NCI-H1930 (cell line): ENCODE measurements around the gene SPIN3.
"Not testable (repeated sequence)": the region's sequence is repeated elsewhere in the genome, so short reads cannot be mapped to it uniquely, and the experiment has no call there.

Experiments used
- DNase-seq, 2 experiments: peaks; one replicate each; lab custom pipeline; 2025; lab: John Stamatoyannopoulos, UW

The SPIN3 gene

DNA sequence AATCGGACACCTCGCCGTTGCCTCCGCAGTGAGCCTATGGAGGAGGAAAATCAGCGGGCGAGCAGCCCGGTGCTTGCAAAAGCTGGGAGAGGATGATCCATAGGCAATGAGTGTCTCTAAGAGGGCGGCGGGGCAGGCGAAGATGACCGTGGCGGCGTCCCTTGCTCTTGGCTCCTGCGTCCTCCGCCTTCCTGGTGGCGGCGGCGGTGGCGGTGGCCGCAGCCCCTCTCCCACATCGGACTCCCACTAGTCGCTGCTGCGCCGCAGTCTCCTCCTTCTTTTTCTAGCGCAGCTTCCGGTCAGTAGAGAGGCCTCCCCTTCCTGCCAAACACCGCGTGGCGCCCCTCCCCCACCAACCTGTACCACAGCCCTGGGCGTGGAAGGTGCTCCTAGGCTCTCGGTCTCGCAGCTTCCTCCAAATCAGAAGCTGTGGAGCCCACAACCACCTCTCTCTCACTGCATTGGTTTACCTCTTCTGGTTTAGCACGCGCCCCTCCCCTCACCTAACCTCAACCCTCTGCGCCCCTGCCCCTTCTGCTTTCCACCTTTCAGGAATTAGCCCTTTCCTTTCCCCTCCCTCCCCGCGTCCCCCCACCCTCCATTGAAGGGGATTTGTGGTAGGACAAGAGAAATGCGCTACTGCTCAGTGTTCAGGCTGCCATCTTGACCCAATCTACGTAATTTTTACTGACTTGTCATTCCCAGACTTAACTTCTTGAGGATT lies at the start of gene SPIN3:
TSS of gene SPIN3 (minus strand) at position 271 of the 724 bp plus-strand sequence. CDS start 594 bp downstream, outside the sequence.
- DNase-seq = peak; percentile 71 to 77

DNA sequence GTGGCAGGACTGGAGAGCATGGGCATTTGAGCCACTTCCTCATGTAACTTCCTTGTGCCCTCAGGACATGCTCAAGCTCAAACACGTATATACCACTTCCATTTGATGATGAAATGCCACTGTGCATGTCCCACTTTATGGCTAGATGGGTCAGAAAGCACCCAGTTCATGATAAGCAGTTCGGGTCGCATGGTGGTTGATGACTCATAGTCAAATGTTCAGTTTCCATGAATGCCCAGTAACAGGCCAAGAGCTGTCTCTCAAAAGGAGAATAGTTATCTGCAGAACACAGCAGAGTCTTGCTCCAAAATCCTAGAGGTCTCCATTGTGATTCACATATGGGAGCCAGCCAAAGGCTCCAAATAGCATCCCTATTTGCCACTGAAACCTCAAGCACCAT lies 48.9 kb upstream of the SPIN3 start:
- no peak for DNase-seq

DNA sequence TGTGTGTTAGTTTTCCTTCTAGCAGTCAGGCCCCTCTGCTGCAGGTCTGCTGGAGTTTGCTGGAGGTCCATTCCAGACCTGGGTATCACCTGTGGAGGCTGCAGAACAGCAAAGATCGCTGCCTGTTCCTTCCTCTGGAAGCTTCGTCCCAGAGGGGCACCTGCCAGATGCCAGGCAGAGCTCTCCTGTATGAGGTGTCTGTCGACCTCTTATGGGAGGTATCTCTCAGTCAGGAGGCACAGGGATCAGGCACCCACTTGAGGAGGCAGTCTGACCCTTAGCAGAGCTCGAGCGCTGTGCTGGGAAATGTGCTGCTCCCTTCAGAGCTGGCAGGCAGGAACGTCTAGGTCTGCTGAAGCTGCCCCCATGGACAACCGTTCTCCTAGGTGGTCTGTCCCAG lies 41.9 kb upstream of the SPIN3 start:
- DNase-seq = not testable (repeated sequence)

GRCh38 chrX:56994375-56995270 lies 718 bp downstream of the SPIN3 start:
- DNase-seq = no peak

- no peak for DNase-seq
Measured at GRCh38 chrX:56987741-56988140, 7.6 kb downstream of the SPIN3 start.

GRCh38 chrX:56986138-56986537 lies 9.2 kb downstream of the SPIN3 start:
- DNase-seq = no peak

GRCh38 chrX:56978172-56978571 lies 17.2 kb downstream of the SPIN3 start:
- DNase-seq = peak in 1 of 2 experiments; percentile 8

GRCh38 chrX:56975611-56976010 lies 19.7 kb downstream of the SPIN3 start:
- DNase-seq = no peak

GRCh38 chrX:56974408-56974807 lies 20.9 kb downstream of the SPIN3 start:
- no peak for DNase-seq

- DNase-seq = no peak
Measured at GRCh38 chrX:56969559-56969958, 25.8 kb downstream of the SPIN3 start.

DNA sequence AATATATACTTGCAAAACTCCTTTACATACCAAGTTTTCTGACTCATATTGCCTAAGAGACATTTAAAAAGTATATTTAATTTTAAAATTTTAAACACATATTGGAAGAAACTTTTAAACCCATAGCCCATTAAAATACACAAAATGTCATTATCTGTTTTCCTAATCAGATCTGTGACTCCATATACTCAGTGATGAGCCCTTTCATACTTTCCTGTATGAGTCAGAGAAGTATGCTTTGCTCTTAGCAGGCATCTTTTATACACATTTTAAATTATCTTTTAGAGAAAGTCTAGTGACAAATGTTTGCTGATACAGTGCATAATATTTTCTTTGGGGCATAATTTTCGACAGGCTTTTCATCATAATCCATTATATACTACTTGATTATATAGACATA lies 26.4 kb downstream of the SPIN3 start:
- DNase-seq = no peak

GRCh38 chrX:56963377-56963776 lies 32.0 kb downstream of the SPIN3 start:
- DNase-seq = no peak

DNA sequence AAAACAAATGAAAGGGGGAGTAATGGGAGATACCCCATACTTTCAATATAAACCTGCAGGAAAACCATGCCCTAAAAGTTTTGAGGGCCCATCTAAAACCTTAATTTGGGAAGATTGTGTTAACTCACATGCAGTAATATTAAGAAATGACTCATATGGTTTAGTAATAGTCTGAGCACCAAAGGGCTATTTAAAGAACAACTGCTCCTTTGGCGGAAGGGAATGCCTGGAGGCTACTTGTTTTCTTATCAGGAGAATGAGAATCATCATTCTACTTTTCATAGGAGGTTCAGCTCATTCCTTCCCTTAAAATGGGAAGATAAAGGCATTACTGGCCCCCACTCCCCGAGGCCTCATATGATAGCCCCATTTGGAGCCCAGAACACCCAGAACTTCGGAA lies 47.6 kb downstream of the SPIN3 start:
- DNase-seq = no peak

DNA sequence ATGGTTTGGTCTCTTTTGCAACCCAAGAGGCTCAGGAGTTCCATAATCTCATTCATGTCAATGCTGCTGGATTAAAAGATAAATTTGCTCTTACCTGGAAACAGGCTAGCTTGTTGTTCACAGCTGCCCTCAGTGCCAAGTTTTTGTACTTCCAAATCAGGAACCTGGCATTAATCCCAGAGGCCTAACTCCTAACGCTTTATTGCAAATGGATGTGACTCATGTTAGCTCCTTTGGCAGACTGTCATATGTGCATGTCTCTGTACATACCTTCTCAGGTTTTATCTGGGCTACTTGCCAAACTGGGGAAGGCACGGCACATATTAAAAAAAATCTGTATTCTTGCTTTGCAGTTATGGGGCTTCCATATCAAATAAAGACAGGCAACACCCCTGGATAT lies 49.1 kb downstream of the SPIN3 start:
- DNase-seq = not testable (repeated sequence)

- not testable (repeated sequence) for DNase-seq
Measured at GRCh38 chrX:56945226-56945625, 50.1 kb downstream of the SPIN3 start.

DNA sequence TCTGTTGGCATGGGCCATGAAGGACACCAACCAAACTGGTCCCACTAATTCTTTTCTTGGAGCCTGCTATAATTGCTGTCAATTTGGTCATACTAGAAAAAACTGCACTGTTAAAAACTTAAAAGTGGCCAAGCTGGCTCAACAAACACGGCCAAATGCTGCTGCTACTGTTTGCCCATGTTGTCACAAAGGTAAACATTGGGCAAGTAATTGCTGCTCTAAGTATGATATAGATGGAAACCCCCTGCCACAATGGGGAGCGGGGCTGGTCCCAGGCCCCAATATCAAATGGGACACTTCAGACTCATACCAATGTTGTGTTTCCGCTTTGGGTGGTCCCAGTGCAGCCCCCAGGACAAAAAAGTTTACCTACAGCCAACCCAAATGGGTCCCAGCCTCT lies 52.1 kb downstream of the SPIN3 start:
- no peak for DNase-seq
